Stomach (tissue), 4 donors: ENCODE data around the gene PTCHD4.

Experiments used
- POLR2A ChIP-seq, 4 donors: fragments of 450-650 bp; IDR thresholded peaks; one replicate each; pipeline ENCODE4 v1.6.1; 2016; ENCODE audit warnings: antibody characterized with exemption in 4 of 4, control low read depth in 2 of 4, mild to moderate bottlenecking in 1 of 4, moderate library complexity in 1 of 4
- TF ChIP-seq, protein P1 (sequence below), 7 experiments: fragments of 450-650 bp in 4 of 7; fragments of 200-600 bp in 3 of 7; sonication (generic) in 3 of 7; IDR thresholded peaks; one replicate each; pipeline ENCODE4 v1.5.1; 2016 to 2019; ENCODE audit warnings: antibody characterized with exemption in 7 of 7, control low read depth in 2 of 7, mild to moderate bottlenecking in 1 of 7

DNA sequence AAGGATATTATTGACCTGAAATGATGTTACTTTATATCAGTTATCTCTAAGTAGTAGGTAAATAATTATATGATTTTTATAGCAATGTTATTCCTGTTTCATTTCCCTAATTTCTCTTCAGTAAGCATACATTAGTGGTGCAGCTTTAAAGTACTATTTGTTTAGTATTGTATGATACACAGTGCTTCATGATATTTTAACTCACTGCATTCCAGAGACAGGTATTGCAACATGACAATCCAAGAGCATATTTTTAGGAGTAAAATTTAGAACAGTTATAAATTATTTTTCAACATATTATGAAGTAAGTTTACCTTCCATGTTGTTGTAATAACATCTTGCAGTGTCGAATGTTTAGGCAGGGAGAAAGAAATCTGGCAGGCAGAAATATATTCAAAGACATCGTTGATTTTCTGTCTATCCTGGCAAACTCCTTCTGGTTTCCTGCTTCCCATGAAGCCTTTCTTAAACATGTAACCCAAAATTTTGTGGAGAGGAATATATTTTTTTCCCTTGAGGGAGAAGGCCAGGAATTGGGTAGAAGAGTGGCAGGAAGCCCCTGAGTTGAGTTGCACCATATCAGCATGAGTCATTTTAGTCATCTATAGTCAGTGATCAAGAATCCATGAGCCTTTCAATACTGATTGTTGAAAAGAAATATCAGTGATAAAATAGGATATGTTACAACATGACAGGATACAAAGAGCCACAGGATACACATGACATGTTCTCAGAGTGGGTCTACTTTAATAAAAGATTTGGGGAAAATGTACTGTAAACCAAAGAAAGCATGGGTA, 29.0 kb upstream of the PTCHD4 start:
- TF ChIP-seq, protein P1, sequence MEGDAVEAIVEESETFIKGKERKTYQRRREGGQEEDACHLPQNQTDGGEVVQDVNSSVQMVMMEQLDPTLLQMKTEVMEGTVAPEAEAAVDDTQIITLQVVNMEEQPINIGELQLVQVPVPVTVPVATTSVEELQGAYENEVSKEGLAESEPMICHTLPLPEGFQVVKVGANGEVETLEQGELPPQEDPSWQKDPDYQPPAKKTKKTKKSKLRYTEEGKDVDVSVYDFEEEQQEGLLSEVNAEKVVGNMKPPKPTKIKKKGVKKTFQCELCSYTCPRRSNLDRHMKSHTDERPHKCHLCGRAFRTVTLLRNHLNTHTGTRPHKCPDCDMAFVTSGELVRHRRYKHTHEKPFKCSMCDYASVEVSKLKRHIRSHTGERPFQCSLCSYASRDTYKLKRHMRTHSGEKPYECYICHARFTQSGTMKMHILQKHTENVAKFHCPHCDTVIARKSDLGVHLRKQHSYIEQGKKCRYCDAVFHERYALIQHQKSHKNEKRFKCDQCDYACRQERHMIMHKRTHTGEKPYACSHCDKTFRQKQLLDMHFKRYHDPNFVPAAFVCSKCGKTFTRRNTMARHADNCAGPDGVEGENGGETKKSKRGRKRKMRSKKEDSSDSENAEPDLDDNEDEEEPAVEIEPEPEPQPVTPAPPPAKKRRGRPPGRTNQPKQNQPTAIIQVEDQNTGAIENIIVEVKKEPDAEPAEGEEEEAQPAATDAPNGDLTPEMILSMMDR (IDR thresholded peaks at IDR 0.05), result no peak
- no peak for TF ChIP-seq POLR2A (IDR thresholded peaks at IDR 0.05)
